ENCODE measurements around the gene NFKB2.

Gene NFKB2

GRCh38 chr10:102408131-102408727 is 12.7 kb downstream of the NFKB2 start:
- H3K4me3 ChIP-seq (replicated peaks; ENCODE audit: low read depth, low read length) = no peak overlapping the region
- TF ChIP-seq, protein P1, sequence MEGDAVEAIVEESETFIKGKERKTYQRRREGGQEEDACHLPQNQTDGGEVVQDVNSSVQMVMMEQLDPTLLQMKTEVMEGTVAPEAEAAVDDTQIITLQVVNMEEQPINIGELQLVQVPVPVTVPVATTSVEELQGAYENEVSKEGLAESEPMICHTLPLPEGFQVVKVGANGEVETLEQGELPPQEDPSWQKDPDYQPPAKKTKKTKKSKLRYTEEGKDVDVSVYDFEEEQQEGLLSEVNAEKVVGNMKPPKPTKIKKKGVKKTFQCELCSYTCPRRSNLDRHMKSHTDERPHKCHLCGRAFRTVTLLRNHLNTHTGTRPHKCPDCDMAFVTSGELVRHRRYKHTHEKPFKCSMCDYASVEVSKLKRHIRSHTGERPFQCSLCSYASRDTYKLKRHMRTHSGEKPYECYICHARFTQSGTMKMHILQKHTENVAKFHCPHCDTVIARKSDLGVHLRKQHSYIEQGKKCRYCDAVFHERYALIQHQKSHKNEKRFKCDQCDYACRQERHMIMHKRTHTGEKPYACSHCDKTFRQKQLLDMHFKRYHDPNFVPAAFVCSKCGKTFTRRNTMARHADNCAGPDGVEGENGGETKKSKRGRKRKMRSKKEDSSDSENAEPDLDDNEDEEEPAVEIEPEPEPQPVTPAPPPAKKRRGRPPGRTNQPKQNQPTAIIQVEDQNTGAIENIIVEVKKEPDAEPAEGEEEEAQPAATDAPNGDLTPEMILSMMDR (IDR thresholded peaks at IDR 0.05; ENCODE audit: low read depth, low read length, missing control alignments) = no peak
- no peak for DNase-seq (ENCODE audit: extremely low read depth, low read depth)

GRCh38 chr10:102408728-102409603 is 13.5 kb downstream of the NFKB2 start:
- TF ChIP-seq, protein P1 (IDR thresholded peaks at IDR 0.05; ENCODE audit: low read depth, low read length, missing control alignments) = no peak
- H3K4me3 ChIP-seq (replicated peaks; ENCODE audit: low read depth, low read length) = peak overlapping the region; percentile 21; the same call in 1 of the 2 replicates
- DNase-seq (ENCODE audit: extremely low read depth, low read depth) = no peak

DNA sequence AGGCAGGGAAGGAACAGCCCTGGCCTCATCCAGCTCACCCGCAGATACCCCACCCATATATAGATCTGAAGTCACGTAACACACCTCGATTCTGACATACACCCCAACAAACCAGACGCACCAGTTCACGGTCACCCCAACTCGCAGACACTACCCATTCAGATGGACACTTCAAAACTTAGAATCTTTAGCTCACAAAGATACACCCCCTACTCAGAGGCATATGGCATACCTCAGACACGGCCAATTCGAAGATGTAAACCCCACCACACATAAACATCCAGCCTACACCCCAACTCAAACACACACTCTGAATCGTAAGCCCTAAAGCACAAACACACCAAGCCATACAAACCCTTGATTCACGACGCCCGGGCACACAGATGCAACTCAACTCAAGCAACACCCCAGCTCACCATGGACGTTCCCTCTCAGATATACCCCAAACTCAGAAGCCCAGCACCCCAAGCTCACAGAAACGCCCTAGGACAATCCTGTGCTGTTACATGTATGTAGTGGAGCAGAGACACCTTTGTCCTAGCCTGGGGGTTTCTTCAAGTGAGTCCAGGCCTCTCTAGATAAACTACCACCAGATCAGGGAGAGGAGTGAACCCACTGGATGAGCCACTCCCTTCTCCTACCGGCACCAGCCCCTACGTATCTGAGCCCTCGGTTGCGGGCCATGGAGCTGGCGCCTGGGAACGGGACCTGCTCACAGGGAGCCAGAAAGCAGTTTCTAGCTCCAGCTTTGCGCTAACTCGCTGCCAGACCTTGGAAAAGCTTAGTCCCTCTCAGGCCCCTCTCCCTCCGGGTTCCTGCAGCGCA is 14.3 kb downstream of the NFKB2 start:
- peak overlapping the region; percentile 31 for H3K4me3 ChIP-seq (replicated peaks; ENCODE audit: low read depth, low read length)
- no peak for DNase-seq (ENCODE audit: extremely low read depth, low read depth)
- TF ChIP-seq, protein P1 (IDR thresholded peaks at IDR 0.05; ENCODE audit: low read depth, low read length, missing control alignments) = no peak

GRCh38 chr10:102410429-102411073 is 15.0 kb downstream of the NFKB2 start:
- peak overlapping the region; percentile 31 for H3K4me3 ChIP-seq (replicated peaks; ENCODE audit: low read depth, low read length)
- DNase-seq (ENCODE audit: extremely low read depth, low read depth) = no peak
- TF ChIP-seq, protein P1 (IDR thresholded peaks at IDR 0.05; ENCODE audit: low read depth, low read length, missing control alignments) = no peak

GRCh38 chr10:102411341-102412255 is 16.1 kb downstream of the NFKB2 start:
- TF ChIP-seq, protein P1 (IDR thresholded peaks at IDR 0.05; ENCODE audit: low read depth, low read length, missing control alignments) = no peak
- no peak overlapping the region for H3K4me3 ChIP-seq (replicated peaks; ENCODE audit: low read depth, low read length)
- no peak for DNase-seq (ENCODE audit: extremely low read depth, low read depth)

All from HFF-Myc (cell line).